ENCODE data around the gene CARD18. TPM values are rescaled to one million over a fixed set of nuclear protein-coding genes. Genes with fewer than 3 reads are reported as not detected.

Gene CARD18
- total and polyA plus RNA-seq, 2 experiments from 2014 or later = not detected

DNA sequence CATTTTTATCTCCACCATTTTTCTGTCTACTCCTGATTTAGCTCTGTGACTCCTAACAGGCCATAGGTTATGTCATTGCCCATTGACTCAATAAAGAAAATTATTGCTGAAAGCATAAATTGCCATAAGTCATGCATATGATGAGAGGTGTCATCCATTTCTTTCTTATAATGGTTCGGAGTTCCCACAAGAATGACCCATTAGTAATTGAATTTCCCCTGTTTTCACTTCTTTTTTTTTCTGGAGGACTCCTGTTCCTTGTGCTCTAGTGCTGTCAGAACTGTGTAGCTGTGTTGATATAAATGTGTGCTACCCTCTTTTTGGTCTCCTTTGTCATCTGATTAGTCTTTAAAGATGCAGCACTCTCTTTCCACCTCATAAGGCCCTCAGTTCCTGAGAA is 22.9 kb upstream of the CARD18 start (continued):
- TF ChIP-seq, protein P1, sequence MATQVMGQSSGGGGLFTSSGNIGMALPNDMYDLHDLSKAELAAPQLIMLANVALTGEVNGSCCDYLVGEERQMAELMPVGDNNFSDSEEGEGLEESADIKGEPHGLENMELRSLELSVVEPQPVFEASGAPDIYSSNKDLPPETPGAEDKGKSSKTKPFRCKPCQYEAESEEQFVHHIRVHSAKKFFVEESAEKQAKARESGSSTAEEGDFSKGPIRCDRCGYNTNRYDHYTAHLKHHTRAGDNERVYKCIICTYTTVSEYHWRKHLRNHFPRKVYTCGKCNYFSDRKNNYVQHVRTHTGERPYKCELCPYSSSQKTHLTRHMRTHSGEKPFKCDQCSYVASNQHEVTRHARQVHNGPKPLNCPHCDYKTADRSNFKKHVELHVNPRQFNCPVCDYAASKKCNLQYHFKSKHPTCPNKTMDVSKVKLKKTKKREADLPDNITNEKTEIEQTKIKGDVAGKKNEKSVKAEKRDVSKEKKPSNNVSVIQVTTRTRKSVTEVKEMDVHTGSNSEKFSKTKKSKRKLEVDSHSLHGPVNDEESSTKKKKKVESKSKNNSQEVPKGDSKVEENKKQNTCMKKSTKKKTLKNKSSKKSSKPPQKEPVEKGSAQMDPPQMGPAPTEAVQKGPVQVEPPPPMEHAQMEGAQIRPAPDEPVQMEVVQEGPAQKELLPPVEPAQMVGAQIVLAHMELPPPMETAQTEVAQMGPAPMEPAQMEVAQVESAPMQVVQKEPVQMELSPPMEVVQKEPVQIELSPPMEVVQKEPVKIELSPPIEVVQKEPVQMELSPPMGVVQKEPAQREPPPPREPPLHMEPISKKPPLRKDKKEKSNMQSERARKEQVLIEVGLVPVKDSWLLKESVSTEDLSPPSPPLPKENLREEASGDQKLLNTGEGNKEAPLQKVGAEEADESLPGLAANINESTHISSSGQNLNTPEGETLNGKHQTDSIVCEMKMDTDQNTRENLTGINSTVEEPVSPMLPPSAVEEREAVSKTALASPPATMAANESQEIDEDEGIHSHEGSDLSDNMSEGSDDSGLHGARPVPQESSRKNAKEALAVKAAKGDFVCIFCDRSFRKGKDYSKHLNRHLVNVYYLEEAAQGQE (IDR thresholded peaks at IDR 0.05; ENCODE audit: unreplicated experiment) = no peak
- TF ChIP-seq EZH2phosphoT487 (IDR thresholded peaks at IDR 0.05; ENCODE audit: unreplicated experiment) (no peak), NANOG (IDR thresholded peaks at IDR 0.05; ENCODE audit: borderline replicate concordance) (no peak), CREB1 (CRISPR knock-in tag; IDR thresholded peaks at IDR 0.05; ENCODE audit: low read depth) (no peak)

DNA sequence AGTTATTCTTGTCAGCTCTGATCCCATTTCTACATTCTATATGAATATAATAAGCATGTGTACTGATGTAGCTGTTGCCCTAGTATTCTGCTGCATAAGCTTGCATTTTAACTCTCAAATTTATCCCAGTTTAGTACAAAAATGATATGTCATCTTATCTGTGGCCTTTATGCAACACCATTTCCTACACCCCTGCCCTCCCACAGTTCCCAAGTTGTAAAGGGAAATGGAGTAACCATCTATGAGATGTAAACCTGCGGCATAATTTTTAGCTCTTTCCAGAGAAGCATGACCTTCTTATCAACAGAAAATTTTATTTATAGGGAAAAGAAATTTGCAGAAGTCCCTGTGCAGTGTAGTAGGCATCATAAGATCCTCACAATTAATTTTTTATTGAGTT is 18.9 kb upstream of the CARD18 start:
- Histone ChIP-seq H3K4me1 (ENCODE audit: insufficient read depth) (peaks cover 6% of the 10 kb centered on the region; the same call in 1 of the 2 replicates), H3K36me3 (ENCODE audit: insufficient read depth) (no peaks in the 10 kb centered on the region), H4K20me1 (replicated peaks; ENCODE audit: insufficient read depth) (no peaks in the 10 kb centered on the region), H3K27ac (ENCODE audit: low read depth) (no peak overlapping the region), H3F3A (replicated peaks; ENCODE audit: low read depth) (no peaks in the 10 kb centered on the region), H3K79me2 (replicated peaks; ENCODE audit: insufficient read depth) (no peaks in the 10 kb centered on the region), H3K27me3 (ENCODE audit: insufficient read depth) (no peaks in the 10 kb centered on the region), H3K4me3 (no peak overlapping the region), H2AFZ (no peak overlapping the region), H3K9me2 (ENCODE audit: insufficient read depth) (peaks cover 9% of the 10 kb centered on the region; the same call in 1 of the 2 replicates), H3K4me2 (no peak overlapping the region)
- DNase-seq (ENCODE audit: low spot score) (no peak), ATAC-seq (no peak)
- Mint-ChIP-seq H3K4me1 (peaks cover 7% of the 10 kb centered on the region; the same call in 2 of the 3 replicates), H3K36me3 (ENCODE audit: low read depth) (no peaks in the 10 kb centered on the region), H3K27me3 (ENCODE audit: insufficient read depth, low read depth, poor library complexity) (no peaks in the 10 kb centered on the region), H3K9me3 (no peaks in the 10 kb centered on the region), H3K4me3 (no peak overlapping the region), H3K27ac (no peak overlapping the region)
- TF ChIP-seq, protein P1 (IDR thresholded peaks at IDR 0.05; ENCODE audit: unreplicated experiment) = no peak
- TF ChIP-seq STAT1 (IDR thresholded peaks at IDR 0.05; ENCODE audit: unreplicated experiment) (no peak), POLR2AphosphoS5 (IDR thresholded peaks at IDR 0.05; ENCODE audit: low read depth) (no peak), NANOG (IDR thresholded peaks at IDR 0.05; ENCODE audit: borderline replicate concordance) (no peak)

DNA sequence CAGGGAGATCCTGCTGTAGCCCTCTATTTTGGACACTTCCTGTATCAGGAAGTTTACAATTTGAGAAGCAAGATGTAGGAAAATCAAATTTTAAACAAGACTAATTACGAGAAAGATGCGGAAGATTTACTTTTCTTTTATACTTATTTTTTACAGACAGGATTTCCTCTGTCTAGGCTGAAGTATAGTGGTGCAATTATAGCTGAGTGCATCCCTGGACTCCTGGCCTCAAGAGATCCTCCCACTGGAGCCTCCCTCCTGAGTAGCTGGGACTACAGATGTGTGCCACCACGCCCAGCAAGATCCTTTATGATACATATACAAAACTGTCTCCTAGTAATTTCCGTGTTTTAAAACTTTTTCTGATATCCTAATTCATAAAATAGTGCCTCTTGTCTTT is 17.2 kb upstream of the CARD18 start:
- no peak overlapping the region for H3K27ac Mint-ChIP-seq
- no peaks in the 10 kb centered on the region for H3F3A ChIP-seq (replicated peaks; ENCODE audit: low read depth)
- ATAC-seq = no peak
- no peak for TF ChIP-seq POLR2AphosphoS5 (IDR thresholded peaks at IDR 0.05; ENCODE audit: low read depth)
- TF ChIP-seq, protein P1 (IDR thresholded peaks at IDR 0.05; ENCODE audit: unreplicated experiment) = no peak
- TF ChIP-seq EZH2phosphoT487 (IDR thresholded peaks at IDR 0.05; ENCODE audit: unreplicated experiment) = no peak
- no peak for TF ChIP-seq STAT1 (IDR thresholded peaks at IDR 0.05; ENCODE audit: unreplicated experiment)

More for the DNA sequence above, 17.2 kb upstream of the CARD18 start:
- Mint-ChIP-seq H3K4me1 (peaks cover 10% of the 10 kb centered on the region), H3K27me3 (ENCODE audit: insufficient read depth, low read depth, poor library complexity) (no peaks in the 10 kb centered on the region), H3K36me3 (ENCODE audit: low read depth) (no peaks in the 10 kb centered on the region), H3K9me3 (no peaks in the 10 kb centered on the region), H3K4me3 (no peak overlapping the region)
- Histone ChIP-seq H3K79me2 (replicated peaks; ENCODE audit: insufficient read depth) (no peaks in the 10 kb centered on the region), H3K9me2 (ENCODE audit: insufficient read depth) (0 out of 2 replicates have a peak, but pooled peaks cover 9% of the 10 kb centered on the region), H3K4me2 (no peak overlapping the region), H3K4me1 (ENCODE audit: insufficient read depth) (peaks cover 6% of the 10 kb centered on the region; the same call in 1 of the 2 replicates), H3K27ac (ENCODE audit: low read depth) (no peak overlapping the region), H3K27me3 (ENCODE audit: insufficient read depth) (no peaks in the 10 kb centered on the region), H4K20me1 (replicated peaks; ENCODE audit: insufficient read depth) (no peaks in the 10 kb centered on the region), H3K36me3 (ENCODE audit: insufficient read depth) (no peaks in the 10 kb centered on the region), H3K4me3 (no peak overlapping the region), H2AFZ (no peak overlapping the region)
- no peak for DNase-seq (ENCODE audit: low spot score)

All from GM23338 (cell line).